ENCODE measurements around the gene VSX2.

The VSX2 gene

DNA sequence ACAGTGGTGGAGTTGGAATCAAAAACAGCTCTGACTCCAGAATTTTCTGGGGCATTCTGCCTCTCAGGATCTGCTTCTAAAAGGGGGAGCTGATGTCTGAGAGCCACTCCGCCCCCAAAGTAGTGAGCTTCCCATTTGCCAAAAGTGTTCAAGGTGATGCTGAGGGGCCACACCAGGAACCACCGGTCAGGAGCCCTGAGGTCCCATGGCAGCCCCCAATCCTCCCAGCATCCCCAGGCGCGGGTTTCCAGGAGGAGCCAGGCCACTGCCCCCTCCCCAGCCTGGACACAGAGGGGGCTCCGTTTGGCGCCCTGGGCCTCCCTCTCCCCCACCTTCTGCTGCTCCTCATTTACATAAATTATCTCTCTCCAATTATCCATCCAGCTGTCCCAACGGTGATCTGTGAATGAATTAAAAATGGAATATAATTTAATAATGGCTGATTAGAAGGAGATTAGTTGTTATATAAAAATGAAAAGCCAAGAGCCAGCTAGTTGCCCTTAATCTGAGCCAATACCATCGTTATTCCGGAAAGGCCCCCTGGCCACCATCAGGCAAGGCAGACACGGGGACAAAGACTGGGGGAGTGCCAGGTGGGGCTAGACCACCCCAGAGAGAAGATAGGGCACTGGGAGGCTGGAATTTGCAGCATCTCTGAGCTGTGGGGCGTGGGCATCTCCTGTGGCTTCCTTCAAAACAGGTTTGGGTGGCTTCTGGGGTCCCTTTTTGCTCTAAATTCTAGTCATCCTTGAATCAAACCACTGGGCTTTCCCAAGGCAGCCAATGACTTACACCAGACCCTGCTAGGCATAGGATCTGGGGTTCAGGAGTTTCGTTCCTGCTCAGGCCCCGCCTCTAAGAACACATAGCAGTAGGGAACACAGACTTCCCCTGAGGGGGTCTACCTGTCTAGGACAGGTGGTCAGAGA is 19.7 kb upstream of the VSX2 start:
- WGBS (ENCODE audit: extremely low coverage, insufficient coverage, low lambda C conversion rate), result no CpG with 5 or more reads among the region's 13 CpGs
- no peaks in the 10 kb centered on the region for H3K27me3 ChIP-seq (ENCODE audit: insufficient read depth, low read length, poor library complexity)
- no peak for DNase-seq

DNA sequence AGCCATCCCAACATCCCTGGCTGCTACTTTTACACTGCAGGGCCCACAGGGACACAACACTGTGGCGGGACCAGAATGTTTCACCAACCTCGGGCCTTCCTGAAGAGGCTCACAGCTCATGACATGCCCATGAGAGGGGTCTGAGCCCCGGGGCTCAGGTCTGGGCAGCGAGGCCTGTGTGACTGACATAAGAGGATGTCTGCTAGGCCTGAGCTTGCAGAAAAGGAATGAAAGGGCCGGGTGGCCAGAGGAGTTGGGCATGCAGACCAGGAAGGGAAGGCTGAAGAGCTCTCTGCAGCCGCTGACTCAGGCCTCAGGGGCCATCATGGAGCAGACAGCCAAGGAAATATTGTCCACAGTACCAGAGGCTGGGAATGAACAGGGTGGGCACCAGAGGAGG is 18.3 kb upstream of the VSX2 start:
- Histone ChIP-seq H2AK5ac (ENCODE audit: low read length) (no peak overlapping the region), H3K4me1 (ENCODE audit: control insufficient read depth, low read depth, low read length) (no peaks in the 10 kb centered on the region), H3K9ac (ENCODE audit: low read length) (no peak overlapping the region), H3K27me3 (ENCODE audit: insufficient read depth, low read length, poor library complexity) (no peaks in the 10 kb centered on the region), H3K4me2 (ENCODE audit: low read length) (no peak overlapping the region), H3K36me3 (ENCODE audit: control insufficient read depth, insufficient read depth, low read length) (no peaks in the 10 kb centered on the region), H3K79me2 (ENCODE audit: control insufficient read depth, insufficient read depth, low read length) (no peaks in the 10 kb centered on the region), H3K27ac (ENCODE audit: low read depth, low read length) (no peak overlapping the region), H3K4ac (ENCODE audit: low read depth, low read length) (no peak overlapping the region), H2BK5ac (ENCODE audit: low read length) (no peak overlapping the region), H4K8ac (ENCODE audit: low read depth, low read length) (no peak overlapping the region), H2BK15ac (replicated peaks; ENCODE audit: low read depth) (no peak overlapping the region), H3K23ac (ENCODE audit: low read length) (no peak overlapping the region), H3K79me1 (ENCODE audit: low read length) (no peaks in the 10 kb centered on the region), H3K18ac (ENCODE audit: low read length) (no peak overlapping the region), H4K5ac (ENCODE audit: low read length) (no peak overlapping the region), H3K4me3 (ENCODE audit: low read length) (no peak overlapping the region), H3K56ac (ENCODE audit: low read length) (no peak overlapping the region), H2BK120ac (ENCODE audit: low read depth, low read length) (no peak overlapping the region)
- no CpG with 5 or more reads among the region's 6 CpGs for WGBS (ENCODE audit: extremely low coverage, insufficient coverage, low lambda C conversion rate)
- DNase-seq, result no peak

More for the DNA sequence above, 19.7 kb upstream of the VSX2 start:
- Histone ChIP-seq H3K79me1 (ENCODE audit: low read length) (no peaks in the 10 kb centered on the region), H3K4me2 (ENCODE audit: low read length) (no peak overlapping the region), H3K9ac (ENCODE audit: low read length) (no peak overlapping the region), H3K79me2 (ENCODE audit: control insufficient read depth, insufficient read depth, low read length) (no peaks in the 10 kb centered on the region), H3K4me3 (ENCODE audit: low read length) (no peak overlapping the region), H3K18ac (ENCODE audit: low read length) (no peak overlapping the region), H3K4me1 (ENCODE audit: control insufficient read depth, low read depth, low read length) (no peaks in the 10 kb centered on the region), H3K56ac (ENCODE audit: low read length) (no peak overlapping the region), H2BK120ac (ENCODE audit: low read depth, low read length) (no peak overlapping the region), H3K36me3 (ENCODE audit: control insufficient read depth, insufficient read depth, low read length) (no peaks in the 10 kb centered on the region), H3K23ac (ENCODE audit: low read length) (no peak overlapping the region), H2AK5ac (ENCODE audit: low read length) (no peak overlapping the region), H2BK15ac (replicated peaks; ENCODE audit: low read depth) (no peak overlapping the region), H4K8ac (ENCODE audit: low read depth, low read length) (no peak overlapping the region), H4K5ac (ENCODE audit: low read length) (no peak overlapping the region), H2BK5ac (ENCODE audit: low read length) (no peak overlapping the region), H3K4ac (ENCODE audit: low read depth, low read length) (no peak overlapping the region), H3K27ac (ENCODE audit: low read depth, low read length) (no peak overlapping the region)

GRCh38 chr14:74221741-74222140 is 17.5 kb upstream of the VSX2 start:
- Histone ChIP-seq H2BK120ac (ENCODE audit: low read depth, low read length) (no peak overlapping the region), H2AK5ac (ENCODE audit: low read length) (no peak overlapping the region), H3K56ac (ENCODE audit: low read length) (no peak overlapping the region), H2BK5ac (ENCODE audit: low read length) (no peak overlapping the region), H3K27ac (ENCODE audit: low read depth, low read length) (no peak overlapping the region), H3K4me2 (ENCODE audit: low read length) (no peak overlapping the region), H3K27me3 (ENCODE audit: insufficient read depth, low read length, poor library complexity) (no peaks in the 10 kb centered on the region), H4K8ac (ENCODE audit: low read depth, low read length) (no peak overlapping the region), H4K5ac (ENCODE audit: low read length) (no peak overlapping the region), H3K4ac (ENCODE audit: low read depth, low read length) (no peak overlapping the region), H3K36me3 (ENCODE audit: control insufficient read depth, insufficient read depth, low read length) (no peaks in the 10 kb centered on the region), H3K18ac (ENCODE audit: low read length) (no peak overlapping the region), H3K9ac (ENCODE audit: low read length) (no peak overlapping the region), H3K79me2 (ENCODE audit: control insufficient read depth, insufficient read depth, low read length) (no peaks in the 10 kb centered on the region), H3K4me3 (ENCODE audit: low read length) (no peak overlapping the region), H3K4me1 (ENCODE audit: control insufficient read depth, low read depth, low read length) (no peaks in the 10 kb centered on the region), H3K23ac (ENCODE audit: low read length) (no peak overlapping the region), H3K79me1 (ENCODE audit: low read length) (no peaks in the 10 kb centered on the region), H2BK15ac (replicated peaks; ENCODE audit: low read depth) (no peak overlapping the region)
- DNase-seq, result no peak
- no CpG with 5 or more reads among the region's 7 CpGs for WGBS (ENCODE audit: extremely low coverage, insufficient coverage, low lambda C conversion rate)

- Histone ChIP-seq H2BK120ac (ENCODE audit: low read depth, low read length) (no peak overlapping the region), H2BK5ac (ENCODE audit: low read length) (no peak overlapping the region), H2AK5ac (ENCODE audit: low read length) (no peak overlapping the region), H3K4me2 (ENCODE audit: low read length) (no peak overlapping the region), H3K27ac (ENCODE audit: low read depth, low read length) (no peak overlapping the region), H3K79me2 (ENCODE audit: control insufficient read depth, insufficient read depth, low read length) (no peaks in the 10 kb centered on the region), H2BK15ac (replicated peaks; ENCODE audit: low read depth) (no peak overlapping the region), H3K23ac (ENCODE audit: low read length) (no peak overlapping the region), H3K56ac (ENCODE audit: low read length) (no peak overlapping the region), H3K4ac (ENCODE audit: low read depth, low read length) (no peak overlapping the region), H4K8ac (ENCODE audit: low read depth, low read length) (no peak overlapping the region), H3K4me3 (ENCODE audit: low read length) (no peak overlapping the region), H3K18ac (ENCODE audit: low read length) (no peak overlapping the region), H4K5ac (ENCODE audit: low read length) (no peak overlapping the region), H3K36me3 (ENCODE audit: control insufficient read depth, insufficient read depth, low read length) (no peaks in the 10 kb centered on the region), H3K4me1 (ENCODE audit: control insufficient read depth, low read depth, low read length) (no peaks in the 10 kb centered on the region), H3K27me3 (ENCODE audit: insufficient read depth, low read length, poor library complexity) (no peaks in the 10 kb centered on the region), H3K79me1 (ENCODE audit: low read length) (no peaks in the 10 kb centered on the region), H3K9ac (ENCODE audit: low read length) (no peak overlapping the region)
- no CpG with 5 or more reads among the region's 6 CpGs for WGBS (ENCODE audit: extremely low coverage, insufficient coverage, low lambda C conversion rate)
- DNase-seq, result no peak
These were observed 16.2 kb upstream of the VSX2 start for GRCh38 chr14:74223016-74223415.

GRCh38 chr14:74231784-74232183 is 7.5 kb upstream of the VSX2 start:
- Histone ChIP-seq H3K56ac (ENCODE audit: low read length) (no peak overlapping the region), H3K36me3 (ENCODE audit: control insufficient read depth, insufficient read depth, low read length) (no peaks in the 10 kb centered on the region), H2AK5ac (ENCODE audit: low read length) (no peak overlapping the region), H3K27me3 (ENCODE audit: insufficient read depth, low read length, poor library complexity) (no peaks in the 10 kb centered on the region), H3K4ac (ENCODE audit: low read depth, low read length) (no peak overlapping the region), H2BK120ac (ENCODE audit: low read depth, low read length) (no peak overlapping the region), H3K9ac (ENCODE audit: low read length) (no peak overlapping the region), H4K5ac (ENCODE audit: low read length) (no peak overlapping the region), H3K79me1 (ENCODE audit: low read length) (no peaks in the 10 kb centered on the region), H3K4me3 (ENCODE audit: low read length) (no peak overlapping the region), H3K27ac (ENCODE audit: low read depth, low read length) (no peak overlapping the region), H3K4me1 (ENCODE audit: control insufficient read depth, low read depth, low read length) (no peaks in the 10 kb centered on the region), H3K18ac (ENCODE audit: low read length) (no peak overlapping the region), H4K8ac (ENCODE audit: low read depth, low read length) (no peak overlapping the region), H3K79me2 (ENCODE audit: control insufficient read depth, insufficient read depth, low read length) (no peaks in the 10 kb centered on the region), H3K4me2 (ENCODE audit: low read length) (no peak overlapping the region), H2BK5ac (ENCODE audit: low read length) (no peak overlapping the region), H2BK15ac (replicated peaks; ENCODE audit: low read depth) (no peak overlapping the region), H3K23ac (ENCODE audit: low read length) (no peak overlapping the region)
- DNase-seq, result no peak
- no CpG with 5 or more reads among the region's 8 CpGs for whole genome bisulfite sequencing (ENCODE audit: extremely low coverage, insufficient coverage, low lambda C conversion rate)

DNA sequence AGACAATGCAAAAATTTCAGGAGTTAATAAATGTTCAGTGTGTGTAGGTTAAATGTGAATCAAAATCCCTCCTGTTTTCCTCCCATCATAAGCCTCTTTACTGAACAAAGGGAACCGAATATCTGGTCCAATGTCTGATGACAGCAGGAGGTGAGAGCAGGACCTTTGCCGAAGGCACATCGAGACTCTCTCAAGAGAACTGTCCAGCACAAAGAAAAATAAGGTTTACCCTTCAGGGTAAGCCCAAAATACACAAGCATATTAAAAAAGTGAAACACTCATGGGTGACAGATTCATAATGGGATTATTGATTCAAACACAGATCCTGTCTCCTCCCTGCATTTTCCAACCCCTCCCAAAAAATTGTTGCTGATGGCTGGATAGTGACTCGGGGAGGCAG is 4.2 kb upstream of the VSX2 start:
- WGBS (ENCODE audit: extremely low coverage, insufficient coverage, low lambda C conversion rate), result no CpG with 5 or more reads among the region's 4 CpGs
- no peak overlapping the region for H3K27ac ChIP-seq (ENCODE audit: low read depth, low read length)
- no peak overlapping the region for H2BK15ac ChIP-seq (replicated peaks; ENCODE audit: low read depth)
- no peak overlapping the region for H2BK5ac ChIP-seq (ENCODE audit: low read length)
- no peak overlapping the region for H3K23ac ChIP-seq (ENCODE audit: low read length)
- H3K9ac ChIP-seq (ENCODE audit: low read length), result no peak overlapping the region
- no peak overlapping the region for H3K18ac ChIP-seq (ENCODE audit: low read length)
- H3K36me3 ChIP-seq (ENCODE audit: control insufficient read depth, insufficient read depth, low read length), result no peaks in the 10 kb centered on the region
- no peak overlapping the region for H2BK120ac ChIP-seq (ENCODE audit: low read depth, low read length)
- no peaks in the 10 kb centered on the region for H3K4me1 ChIP-seq (ENCODE audit: control insufficient read depth, low read depth, low read length)
- H2AK5ac ChIP-seq (ENCODE audit: low read length), result no peak overlapping the region
- no peak overlapping the region for H3K56ac ChIP-seq (ENCODE audit: low read length)
- H4K8ac ChIP-seq (ENCODE audit: low read depth, low read length), result no peak overlapping the region
- peaks cover 22% of the 10 kb centered on the region for H3K27me3 ChIP-seq (ENCODE audit: insufficient read depth, low read length, poor library complexity)
- no peak overlapping the region for H3K4ac ChIP-seq (ENCODE audit: low read depth, low read length)
- no peak overlapping the region for H3K4me2 ChIP-seq (ENCODE audit: low read length)
- no peak for DNase-seq
- no peak overlapping the region for H4K5ac ChIP-seq (ENCODE audit: low read length)
- no peak overlapping the region for H3K4me3 ChIP-seq (ENCODE audit: low read length)
- H3K79me1 ChIP-seq (ENCODE audit: low read length), result no peaks in the 10 kb centered on the region
- H3K79me2 ChIP-seq (ENCODE audit: control insufficient read depth, insufficient read depth, low read length), result no peaks in the 10 kb centered on the region
